H9 (cell line): ENCODE results near the gene RASSF7. TPM values are rescaled to one million over a fixed set of nuclear protein-coding genes. Genes with fewer than 3 reads are reported as not detected.

ENCODE experiments used
- DNase-seq: peaks from one replicate; pipeline ENCODE4 v3.0.0-alpha.2; 2017
- H2AFZ ChIP-seq: one replicate; pipeline ENCODE4 v1.6.1; 2013; ENCODE audit warnings: mild to moderate bottlenecking, low read length, control low read depth, moderate library complexity
- H2AK5ac ChIP-seq: 2 replicates; pipeline ENCODE4 v1.6.1; 2013; ENCODE audit warnings: low read length, control low read depth, mixed read lengths; ENCODE audit not compliant: insufficient read length
- H2BK120ac ChIP-seq: one replicate; pipeline ENCODE4 v1.6.1; 2013; ENCODE audit warnings: low read depth, mild to moderate bottlenecking, low read length, control low read depth, inconsistent platforms; ENCODE audit not compliant: poor library complexity, severe bottlenecking
- H2BK12ac ChIP-seq: 2 replicates; pipeline ENCODE4 v1.6.1; 2013; ENCODE audit warnings: low read length, control low read depth, mixed read lengths, low read depth; ENCODE audit not compliant: insufficient read length
- H2BK15ac ChIP-seq: 2 replicates; pipeline ENCODE4 v1.6.1; 2013; ENCODE audit warnings: low read depth, low read length, control low read depth
- H2BK20ac ChIP-seq: one replicate; pipeline ENCODE4 v1.6.1; 2013; ENCODE audit warnings: low read depth, mild to moderate bottlenecking, low read length, control low read depth, inconsistent platforms; ENCODE audit not compliant: poor library complexity, severe bottlenecking
- H2BK5ac ChIP-seq: 2 replicates; pipeline ENCODE4 v1.6.1; 2013; ENCODE audit warnings: low read length, control low read depth, mixed read lengths; ENCODE audit not compliant: insufficient read length
- H3K14ac ChIP-seq: 2 replicates; pipeline ENCODE4 v1.6.1; 2013; ENCODE audit warnings: low read length, control low read depth; ENCODE audit not compliant: insufficient read depth
- H3K18ac ChIP-seq: 2 replicates; pipeline ENCODE4 v1.6.1; 2013; ENCODE audit warnings: low read depth, mild to moderate bottlenecking, mixed read lengths, low read length, control low read depth; ENCODE audit not compliant: insufficient read length
- H3K23ac ChIP-seq: 2 replicates; pipeline ENCODE4 v1.6.1; 2013; ENCODE audit warnings: low read length, control low read depth, mixed read lengths, low read depth; ENCODE audit not compliant: insufficient read length
- H3K23me2 ChIP-seq: 2 replicates; pipeline ENCODE4 v1.6.1; 2013; ENCODE audit warnings: low read depth, mild to moderate bottlenecking, mixed read lengths, low read length, control low read depth; ENCODE audit not compliant: insufficient read length, poor library complexity, severe bottlenecking
- H3K27ac ChIP-seq: 2 replicates; pipeline ENCODE4 v1.5.1; 2013; ENCODE audit warnings: low read length, control low read depth, mixed read lengths, low read depth; ENCODE audit not compliant: insufficient read length
- H3K27me3 ChIP-seq: 2 replicates; pipeline ENCODE4 v1.6.1; 2013; ENCODE audit warnings: low read length, control low read depth, inconsistent platforms; ENCODE audit not compliant: insufficient read depth
- H3K4ac ChIP-seq: 2 replicates; pipeline ENCODE4 v1.6.1; 2013; ENCODE audit warnings: low read depth, mild to moderate bottlenecking, control low read depth, inconsistent platforms, low read length, moderate library complexity
- H3K4me1 ChIP-seq: 2 replicates; pipeline ENCODE4 v1.6.1; 2013; ENCODE audit warnings: low read length, control low read depth, inconsistent platforms; ENCODE audit not compliant: insufficient read depth
- H3K4me2 ChIP-seq: 2 replicates; pipeline ENCODE4 v1.6.1; 2013; ENCODE audit warnings: low read length, control low read depth, mixed read lengths; ENCODE audit not compliant: insufficient read length, insufficient read depth
- H3K56ac ChIP-seq: 2 replicates; pipeline ENCODE4 v1.6.1; 2013; ENCODE audit warnings: low read depth, mild to moderate bottlenecking, mixed read lengths, low read length, control low read depth; ENCODE audit not compliant: insufficient read length
- H3K79me1 ChIP-seq: 2 replicates; pipeline ENCODE4 v1.6.1; 2013; ENCODE audit warnings: low read depth, mild to moderate bottlenecking, moderate library complexity, low read length, control low read depth, inconsistent platforms; ENCODE audit not compliant: insufficient read depth, poor library complexity, severe bottlenecking
- H3K79me2 ChIP-seq: 2 replicates; pipeline ENCODE4 v1.6.1; 2013; ENCODE audit warnings: low read length, control low read depth, inconsistent platforms; ENCODE audit not compliant: insufficient read depth
- H3K9ac ChIP-seq: 2 replicates; pipeline ENCODE4 v1.6.1; 2013; ENCODE audit warnings: low read length, control low read depth, mixed read lengths; ENCODE audit not compliant: insufficient read length; ENCODE audit errors: extremely low read depth
- H3K9me3 ChIP-seq: one replicate; pipeline ENCODE4 v1.6.1; 2013; ENCODE audit warnings: low read depth, low read length, inconsistent platforms; ENCODE audit not compliant: control insufficient read depth
- H3T11ph ChIP-seq: one replicate; pipeline ENCODE4 v1.6.1; 2013; ENCODE audit warnings: mild to moderate bottlenecking, low read length, control low read depth, inconsistent platforms
- H4K20me1 ChIP-seq: one replicate; pipeline ENCODE4 v1.6.1; 2013; ENCODE audit not compliant: control insufficient read depth, insufficient read length, insufficient read depth
- H4K5ac ChIP-seq: 2 replicates; pipeline ENCODE4 v1.6.1; 2013; ENCODE audit warnings: low read depth, mild to moderate bottlenecking, mixed read lengths, low read length, control low read depth; ENCODE audit not compliant: insufficient read length
- H4K8ac ChIP-seq: replicated peaks from 2 replicates; pipeline ENCODE4 v1.6.1; 2013; ENCODE audit warnings: low read length, control low read depth, mixed read lengths, low read depth; ENCODE audit not compliant: insufficient read length
- H4K91ac ChIP-seq: 2 replicates; pipeline ENCODE4 v1.6.1; 2013; ENCODE audit warnings: low read depth, mild to moderate bottlenecking, moderate library complexity, mixed read lengths, low read length, control low read depth; ENCODE audit not compliant: insufficient read length
- H3K27ac Mint-ChIP-seq, 3 experiments: 2 replicates in 2 of 3; 3 replicates in 1 of 3; pipeline ENCODE4 v1.8.0; 2020 to 2021; ENCODE audit warnings: mixed read lengths in 3 of 3, mild to moderate bottlenecking in 1 of 3, moderate library complexity in 1 of 3
- H3K27me3 Mint-ChIP-seq: 2 replicates; pipeline ENCODE4 v1.8.0; 2021; ENCODE audit warnings: low read depth, mild to moderate bottlenecking, moderate library complexity, mixed read lengths
- H3K36me3 Mint-ChIP-seq, 3 experiments: 2 replicates in 2 of 3; 3 replicates in 1 of 3; pipeline ENCODE4 v1.8.0; 2020 to 2021; ENCODE audit warnings: low read depth in 3 of 3, mixed read lengths in 3 of 3; ENCODE audit not compliant: insufficient read depth in 1 of 3
- H3K4me1 Mint-ChIP-seq, 2 experiments: 2 replicates each; pipeline ENCODE4 v1.8.0; 2020; ENCODE audit warnings: mixed read lengths in 2 of 2
- H3K4me3 Mint-ChIP-seq, 2 experiments: 2 replicates in 1 of 2; 3 replicates in 1 of 2; pipeline ENCODE4 v1.8.0; 2020 to 2021; ENCODE audit warnings: mild to moderate bottlenecking in 2 of 2, mixed read lengths in 2 of 2, moderate library complexity in 1 of 2
- H3K9me3 Mint-ChIP-seq, 2 experiments: 2 replicates in 1 of 2; 3 replicates in 1 of 2; pipeline ENCODE4 v1.8.0; 2020; ENCODE audit warnings: mild to moderate bottlenecking in 2 of 2, mixed read lengths in 2 of 2, moderate library complexity in 1 of 2
- CTCF ChIP-seq: fragments of 200-600 bp; sonication (generic); conservative IDR thresholded peaks from 3 replicates; pipeline ENCODE4 v1.8.0; 2021; ENCODE audit warnings: antibody characterized with exemption, mild to moderate bottlenecking
- WGBS: extraction: QIAGEN DNeasy Blood & Tissue Kit; methylation state at CpG from one replicate; pipeline ENCODE4 v1.1.7; 2013; ENCODE audit warnings: missing lambda C conversion rate, low lambda C conversion rate, mixed read lengths; ENCODE audit not compliant: insufficient read length; ENCODE audit errors: extremely low coverage; 5-methylcytosine and 5-hydroxymethylcytosine counted together
- microRNA-seq: library from miRNA; unstranded; fragments of <30 nt; microRNA quantifications from one replicate; pipeline ENCODE4, GENCODE V29; 2020; ENCODE audit warnings: borderline microRNAs expressed
- total RNA-seq: library from RNA; stranded (reverse); gene quantifications from 2 replicates; pipeline ENCODE4 v1.2.1, GENCODE V29; 2021

Gene RASSF7
- total RNA-seq, 1 experiment from 2014 or later, result 26.3 TPM

DNA sequence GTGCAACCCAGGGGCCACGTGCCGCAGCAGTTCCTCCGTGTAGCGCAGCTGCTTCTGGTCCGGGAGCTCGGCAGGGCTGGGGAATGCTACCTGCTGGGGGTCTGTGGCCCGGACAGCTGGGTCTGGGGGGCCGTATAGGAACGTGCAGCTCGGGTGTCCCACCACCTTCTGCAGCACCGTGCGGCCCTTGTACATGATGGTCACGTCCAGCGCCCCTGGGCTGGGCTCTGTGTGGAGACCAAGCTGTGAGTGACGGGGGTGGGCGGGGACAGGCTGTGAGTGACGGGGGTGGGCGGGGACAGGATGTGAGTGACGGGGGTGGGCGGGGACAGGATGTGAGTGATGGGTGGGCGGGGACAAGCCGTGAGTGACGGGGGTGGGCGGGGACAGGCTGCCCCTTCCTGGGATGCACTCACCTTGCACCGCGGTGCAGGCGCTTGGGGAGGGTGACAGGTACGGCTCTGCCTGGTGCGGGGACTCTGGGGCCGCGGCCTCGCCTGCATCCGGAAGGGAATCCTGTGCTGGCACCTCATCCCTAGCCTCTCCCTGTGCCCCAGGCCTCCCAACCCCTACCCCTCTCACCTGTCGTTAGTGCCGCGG lies 52.7 kb downstream of the RASSF7 start:
- H3K27me3 Mint-ChIP-seq, result no peaks in the 10 kb centered on the region
- H3K27ac Mint-ChIP-seq, result peak overlapping the region in 1 of 3 experiments; percentile 85; a peak in 1 of 7 replicates
- Histone ChIP-seq H3K27me3 (no peaks in the 10 kb centered on the region), H3K23me2 (peaks cover 4% of the 10 kb centered on the region), H3K79me2 (no peaks in the 10 kb centered on the region), H4K8ac (no peak overlapping the region), H3K4me2 (no peak overlapping the region), H3K4ac (no peak overlapping the region), H3K56ac (no peak overlapping the region), H2BK5ac (no peak overlapping the region), H3K27ac (no peak overlapping the region), H2BK12ac (no peak overlapping the region), H3K79me1 (no peaks in the 10 kb centered on the region), H2BK15ac (no peak overlapping the region), H3K9ac (no peak overlapping the region), H3K14ac (no peak overlapping the region), H3K23ac (no peak overlapping the region), H3T11ph (no peak overlapping the region), H4K5ac (no peak overlapping the region), H3K4me1 (no peaks in the 10 kb centered on the region), H4K20me1 (no peaks in the 10 kb centered on the region), H2AFZ (no peak overlapping the region), H2BK20ac (no peak overlapping the region), H2BK120ac (no peak overlapping the region), H3K18ac (no peak overlapping the region), H3K9me3 (no peaks in the 10 kb centered on the region), H2AK5ac (no peak overlapping the region), H4K91ac (no peak overlapping the region)
- no peaks in the 10 kb centered on the region for H3K9me3 Mint-ChIP-seq
- TF ChIP-seq CTCF, result no peak
- peaks cover 7 to 34% (median 31%) of the 10 kb centered on the region in 3 experiments; a peak in 6 of 7 replicates for H3K36me3 Mint-ChIP-seq
- H3K4me3 Mint-ChIP-seq, result no peak overlapping the region
- H3K4me1 Mint-ChIP-seq, result peaks cover 4 to 6% of the 10 kb centered on the region in 2 experiments; a peak in 3 of 4 replicates
- WGBS, result no CpG with 5 or more reads among the region's 36 CpGs
- DNase-seq, result peak; percentile 90

Small RNA genes lying within 50 kb of the gene (microRNA-seq; reads per million reads assigned to microRNA genes)
- gene MIR210, result 37.2 reads per million, percentile 63 among the genes with 10 or more reads in this experiment

Other genes starting within 250 kb of the RASSF7 start
- 498 and 500 TPM in 2 replicates for gene IFITM1, start 246.9 kb upstream of the RASSF7 start, total RNA-seq
- gene IFITM3, start 240.1 kb upstream of the RASSF7 start, total RNA-seq, result 419 and 425 TPM in 2 replicates
- gene B4GALNT4, start 191.5 kb upstream of the RASSF7 start, total RNA-seq, result 101 and 105 TPM in 2 replicates
- 41.7 and 43.8 TPM in 2 replicates for gene PKP3, start 166.8 kb upstream of the RASSF7 start, total RNA-seq
- 85.7 and 89.7 TPM in 2 replicates for gene SIGIRR, start 146.0 kb upstream of the RASSF7 start, total RNA-seq
- 12.3 and 13.1 TPM in 2 replicates for gene ANO9, start 119.0 kb upstream of the RASSF7 start, total RNA-seq
- gene PTDSS2, start 110.7 kb upstream of the RASSF7 start, total RNA-seq, result 53.4 and 55.3 TPM in 2 replicates
- 60.0 and 67.0 TPM in 2 replicates for gene RNH1, start 53.7 kb upstream of the RASSF7 start, total RNA-seq
- gene HRAS, start 25.4 kb upstream of the RASSF7 start, total RNA-seq, result 61.8 and 66.0 TPM in 2 replicates
- gene LRRC56, start 23.4 kb upstream of the RASSF7 start, total RNA-seq, result 3.1 and 3.4 TPM in 2 replicates
- 4.2 and 4.7 TPM in 2 replicates for gene LMNTD2, start 232 bp upstream of the RASSF7 start, total RNA-seq
- 48.9 and 50.6 TPM in 2 replicates for gene PHRF1, start 15.5 kb downstream of the RASSF7 start, total RNA-seq
- gene IRF7, start 55.0 kb downstream of the RASSF7 start, total RNA-seq, result 9.7 and 9.8 TPM in 2 replicates
- 0.46 TPM in 1 of 2 replicates, not detected in the other for gene CDHR5, start 64.0 kb downstream of the RASSF7 start, total RNA-seq
- gene SCT, start 66.2 kb downstream of the RASSF7 start, total RNA-seq, result 1.8 and 2.3 TPM in 2 replicates
- gene DRD4, start 76.3 kb downstream of the RASSF7 start, total RNA-seq, result 6.2 and 6.8 TPM in 2 replicates
- gene DEAF1, start 134.3 kb downstream of the RASSF7 start, total RNA-seq, result 67.3 and 68.6 TPM in 2 replicates
- gene TMEM80, start 134.8 kb downstream of the RASSF7 start, total RNA-seq, result 15.3 and 23.6 TPM in 2 replicates
- 92.8 and 101 TPM in 2 replicates for gene EPS8L2, start 145.3 kb downstream of the RASSF7 start, total RNA-seq
- gene TALDO1, start 186.5 kb downstream of the RASSF7 start, total RNA-seq, result 268 and 300 TPM in 2 replicates
- gene GATD1, start 216.5 kb downstream of the RASSF7 start, total RNA-seq, result 51.5 and 60.0 TPM in 2 replicates
- 0.81 and 0.86 TPM in 2 replicates for gene CEND1, start 229.1 kb downstream of the RASSF7 start, total RNA-seq
- 51.9 and 54.6 TPM in 2 replicates for gene SLC25A22, start 237.3 kb downstream of the RASSF7 start, total RNA-seq
- 25.3 and 26.6 TPM in 2 replicates for gene PIDD1, start 244.3 kb downstream of the RASSF7 start, total RNA-seq
- 2,138 and 2,312 TPM in 2 replicates for gene RPLP2, start 249.0 kb downstream of the RASSF7 start, total RNA-seq